GM12878 (cell line): ENCODE measurements around the gene KLF7. TPM values are rescaled to one million over a fixed set of nuclear protein-coding genes. Genes with fewer than 3 reads are reported as not detected.

ENCODE experiments used
- ATAC-seq: fragments of 200-7000 bp; cut with Tn5 transposase; 3 replicates; pipeline ENCODE4 v1.9.1; 2020; ENCODE audit warnings: mild to moderate bottlenecking, moderate library complexity
- BruUV-seq: library from RNA; stranded (reverse); fragments of 400-500 nt; replicated peaks from 2 replicates; lab custom pipeline; 2021; lab: Mats Ljungman, UMichigan
- CTCF ChIA-PET: fragments of 300-600 bp; sonication (Branson Sonifier 250); formaldehyde crosslinking; extraction: SDS; loops from one replicate; lab custom pipeline; 2021; ENCODE audit warnings: inconsistent platforms; lab: Yijun Ruan, JAX
- POLR2A ChIA-PET: fragments of 350-600 bp; formaldehyde crosslinking; extraction: SDS; loops from one replicate; lab custom pipeline; 2021; ENCODE audit warnings: inconsistent platforms; lab: Charles Lee
- RAD21 ChIA-PET: fragments of 300-600 bp; sonication (Branson Sonifier 250); formaldehyde crosslinking; loops from one replicate; lab custom pipeline; 2023; ENCODE audit warnings: antibody characterized with exemption; ENCODE audit not compliant: unreplicated experiment; lab: Charles Lee
- SMC1A ChIA-PET: fragments of 300-600 bp; sonication (Branson Sonifier 250); formaldehyde crosslinking; loops from one replicate; lab custom pipeline; 2023; ENCODE audit not compliant: unreplicated experiment, uncharacterized antibody; lab: Charles Lee
- DNase-seq: peaks from one replicate; pipeline ENCODE4 v3.0.0-alpha.2; 2011; ENCODE audit warnings: low read depth, low spot score
- FAIRE-seq: peaks from 3 replicates; lab custom pipeline; 2011; peaks lifted over from hg19 to GRCh38; lab: Jason Lieb, UNC
- H2AFZ ChIP-seq: 2 replicates; pipeline ENCODE4 v1.6.0; 2011; ENCODE audit warnings: low read depth, low read length, control low read depth; ENCODE audit not compliant: control insufficient read depth
- H3K27ac ChIP-seq: 2 replicates; pipeline ENCODE4 v1.5.1; 2011; ENCODE audit warnings: control low read depth; ENCODE audit not compliant: control insufficient read depth, insufficient read depth
- H3K27me3 ChIP-seq, 2 experiments: replicated peaks in 1 of 2; 2 replicates each; pipeline versions ENCODE4 v1.6.0 to v1.6.1; 2011; ENCODE audit warnings: low read length in 1 of 2; ENCODE audit not compliant: control insufficient read depth in 2 of 2, insufficient read depth in 2 of 2
- H3K36me3 ChIP-seq, 2 experiments: 2 replicates each; pipeline ENCODE4 v1.5.1; 2011; ENCODE audit warnings: low read length in 1 of 2; ENCODE audit not compliant: control insufficient read depth in 2 of 2, insufficient read depth in 2 of 2
- H3K4me1 ChIP-seq: 2 replicates; pipeline ENCODE4 v1.6.1; 2011; ENCODE audit warnings: mild to moderate bottlenecking, low read length, moderate library complexity, mixed read lengths; ENCODE audit not compliant: control insufficient read depth, insufficient read depth
- H3K4me2 ChIP-seq: 2 replicates; pipeline ENCODE4 v1.6.0; 2011; ENCODE audit warnings: control low read depth; ENCODE audit not compliant: control insufficient read depth, insufficient read depth
- H3K4me3 ChIP-seq: fragments of 200-600 bp; sonication (generic); 2 replicates; pipeline ENCODE4 v1.5.1; 2016
- H3K79me2 ChIP-seq: 2 replicates; pipeline ENCODE4 v1.6.0; 2011; ENCODE audit warnings: low read length; ENCODE audit not compliant: control insufficient read depth, insufficient read depth
- H3K9ac ChIP-seq: 2 replicates; pipeline ENCODE4 v1.8.0; 2011; ENCODE audit warnings: low read length, control low read depth, mixed read lengths; ENCODE audit not compliant: control insufficient read depth, insufficient read depth
- H3K9me3 ChIP-seq: replicated peaks from 3 replicates; pipeline ENCODE4 v1.5.1; 2011; ENCODE audit warnings: mild to moderate bottlenecking, low read length; ENCODE audit not compliant: control insufficient read depth, insufficient read depth
- H4K20me1 ChIP-seq: 2 replicates; pipeline ENCODE4 v1.6.0; 2011; ENCODE audit not compliant: control insufficient read depth, insufficient read depth
- BRCA1 ChIP-seq: IDR thresholded peaks from 2 replicates; pipeline ENCODE4 v1.6.1; 2011; ENCODE audit warnings: low read depth, low read length, improper control_type of control experiment
- CREB1 ChIP-seq: IDR thresholded peaks from 2 replicates; pipeline ENCODE4 v1.6.1; 2012; ENCODE audit warnings: low read depth, mild to moderate bottlenecking, inconsistent platforms
- CREM ChIP-seq: IDR thresholded peaks from 2 replicates; pipeline ENCODE4 v1.6.1; 2014; ENCODE audit warnings: antibody characterized with exemption, low read depth
- EP300 ChIP-seq, 2 experiments: fragments of 150-350 bp in 1 of 2; IDR thresholded peaks; 2 replicates each; pipeline ENCODE4 v1.6.1; 2011 to 2012; ENCODE audit warnings: low read depth in 2 of 2, low read length in 2 of 2, borderline replicate concordance in 1 of 2, improper control_type of control experiment in 1 of 2, inconsistent platforms in 1 of 2; ENCODE audit not compliant: control insufficient read depth in 1 of 2
- ETV6 ChIP-seq, 2 experiments: fragments of 450-650 bp in 1 of 2; IDR thresholded peaks in 1 of 2; conservative IDR thresholded peaks in 1 of 2; 2 replicates each; pipeline ENCODE4 v1.6.1; 2014; ENCODE audit warnings: antibody characterized with exemption in 1 of 2, borderline replicate concordance in 1 of 2, low read depth in 1 of 2, mild to moderate bottlenecking in 1 of 2, moderate library complexity in 1 of 2
- HDAC2 ChIP-seq: fragments of 200-600 bp; sonication (generic); IDR thresholded peaks from 2 replicates; pipeline ENCODE4 v1.6.1; 2017
- IRF3 ChIP-seq: fragments of 450-650 bp; IDR thresholded peaks from 2 replicates; pipeline ENCODE4 v1.6.1; 2014; ENCODE audit warnings: mild to moderate bottlenecking
- IRF4 ChIP-seq: IDR thresholded peaks from 2 replicates; pipeline ENCODE4 v1.6.1; 2011; ENCODE audit warnings: low read depth, low read length
- KDM1A ChIP-seq: fragments of 200-600 bp; sonication (generic); IDR thresholded peaks from 2 replicates; pipeline ENCODE4 v1.6.1; 2016; ENCODE audit warnings: borderline replicate concordance
- LARP7 ChIP-seq: fragments of 450-650 bp; IDR thresholded peaks from 2 replicates; pipeline ENCODE4 v1.6.1; 2017; ENCODE audit warnings: mild to moderate bottlenecking
- MTA2 ChIP-seq: fragments of 450-650 bp; IDR thresholded peaks from 2 replicates; pipeline ENCODE4 v1.6.1; 2016; ENCODE audit warnings: low read depth, mild to moderate bottlenecking, moderate library complexity
- NRF1 ChIP-seq: conservative IDR thresholded peaks from 2 replicates; pipeline ENCODE4 v1.6.1; 2011; ENCODE audit warnings: mild to moderate bottlenecking, low read depth, low read length, improper control_type of control experiment
- POLR2AphosphoS2 ChIP-seq: IDR thresholded peaks from 2 replicates; pipeline ENCODE4 v1.6.1; 2011; ENCODE audit warnings: low read depth, mild to moderate bottlenecking, low read length, improper control_type of control experiment, moderate library complexity
- SMAD1 ChIP-seq: fragments of 450-650 bp; IDR thresholded peaks from 2 replicates; pipeline ENCODE4 v1.6.1; 2018; ENCODE audit warnings: mild to moderate bottlenecking, low read depth; ENCODE audit not compliant: partially characterized antibody
- SMAD5 ChIP-seq: IDR thresholded peaks from 2 replicates; pipeline ENCODE4 v1.6.1; 2016; ENCODE audit warnings: antibody characterized with exemption, low read depth
- SUZ12 ChIP-seq: fragments of 200-600 bp; sonication (generic); IDR thresholded peaks from one replicate; pipeline ENCODE4 v1.6.1; 2018; ENCODE audit warnings: antibody characterized with exemption, mild to moderate bottlenecking; ENCODE audit not compliant: unreplicated experiment
- USF2 ChIP-seq: IDR thresholded peaks from 2 replicates; pipeline ENCODE4 v1.6.1; 2011; ENCODE audit warnings: low read depth, low read length, improper control_type of control experiment, borderline replicate concordance
- ZNF274 ChIP-seq: IDR thresholded peaks from one replicate; pipeline ENCODE4 v1.8.0; 2011; ENCODE audit not compliant: insufficient read length, insufficient read depth
- WGBS: methylation state at CpG from one replicate; pipeline ENCODE4 v1.1.6; 2016; ENCODE audit warnings: low lambda C conversion rate; ENCODE audit not compliant: insufficient replicate concordance, insufficient coverage; ENCODE audit errors: missing lambda C conversion rate; 5-methylcytosine and 5-hydroxymethylcytosine counted together
- in situ Hi-C: fragments of 300-500 bp; cut with MboI; formaldehyde crosslinking; loops from 9 replicates; pipeline ENCODE4 v1.14.3; 2018; ENCODE audit warnings: mixed read lengths
- intact Hi-C: fragments of 100-400 bp; cut with micrococcal nuclease; formaldehyde crosslinking; loops from one replicate; pipeline ENCODE4 v1.14.2; 2022; ENCODE audit not compliant: unreplicated experiment
- polyA plus RNA-seq, 11 experiments: library from polyadenylated mRNA; depleted of rRNA in 4 of 11; unstranded in 6 of 11; stranded (reverse) in 5 of 11; fragments of >200 nt; fragmentation: Nextera tagmentation in 4 of 11; fragmentation: Illumina TruSeq in 1 of 11; extraction: Ambion mirVana in 4 of 11; extraction: Trizol in 1 of 11; gene quantifications; 1 replicate in 1 of 11; 2 replicates in 10 of 11; pipeline versions ENCODE4 v1.2.1 to v1.2.3, GENCODE V29; 2011 to 2016; ENCODE audit warnings: inconsistent platforms in 2 of 11, missing spikeins in 2 of 11, low read depth in 1 of 11
- total RNA-seq, 4 experiments: library from RNA; depleted of rRNA in 3 of 4; stranded (reverse); fragments of >200 nt in 3 of 4; fragmentation: Illumina TruSeq in 1 of 4; extraction: Trizol in 1 of 4; gene quantifications; 2 replicates each; pipeline versions ENCODE4 v1.2.1 to v1.2.3, GENCODE V29; 2013 to 2021

Gene KLF7
- total and polyA plus RNA-seq, 10 of the 15 experiments (the other 5 are each of a cell fraction or from before 2014, with no cell fraction given) = 2.4 to 24.8 (median 8.5) TPM

- TF ChIP-seq KDM1A (no peak), LARP7 (no peak), USF2 (no peak), ZNF274 (no peak), MTA2 (no peak), POLR2AphosphoS2 (no peak), ETV6 (conservative IDR thresholded peaks at IDR 0.05 in 1 of 2, IDR thresholded peaks at IDR 0.05 in 1 of 2; ENCODE audit: borderline replicate concordance in 1 of 2, low read depth in 1 of 2) (no peak), SMAD1 (no peak), SMAD5 (no peak), IRF4 (0 out of 2 replicates have a peak, but pooled peaks have one; percentile 8), CREM (peak; percentile 58; the same call in 1 of the 2 replicates), BRCA1 (no peak), NRF1 (no peak), CREB1 (peak; percentile 73), HDAC2 (no peak)
Measured at GRCh38 chr2:207071820-207072219, 93.9 kb downstream of the KLF7 start (continued).

GRCh38 chr2:207067473-207067872 is 98.3 kb downstream of the KLF7 start:
- H3K27ac ChIP-seq = no peak overlapping the region
- H3K27me3 ChIP-seq = no peaks in the 10 kb centered on the region
- H3K9me3 ChIP-seq = no peaks in the 10 kb centered on the region
- 37% methylated on average over 5 of the region's 5 CpGs for WGBS
- no peak overlapping the region for H3K4me3 ChIP-seq
- TF ChIP-seq SUZ12 (no peak), EP300 (IDR thresholded peaks at IDR 0.05; ENCODE audit: borderline replicate concordance in 1 of 2, control insufficient read depth in 1 of 2, low read depth in 2 of 2, low read length in 2 of 2) (no peak), IRF3 (no peak)
- ATAC-seq (no peak), FAIRE-seq (no peak), DNase-seq (no peak)
- ChIA-PET POLR2A (no interaction called here), RAD21 (no interaction called here), CTCF (no interaction called here), SMC1A (no interaction called here)
- no peaks in the 10 kb centered on the region for H3K36me3 ChIP-seq
- intact Hi-C loops (no loop called here), in situ Hi-C loops (no loop called here)
- no TSS peak for BruUV-seq
- no peak overlapping the region for H3K9ac ChIP-seq
- no peak overlapping the region for H3K4me2 ChIP-seq
- H2AFZ ChIP-seq = no peak overlapping the region
- peaks cover 3% of the 10 kb centered on the region; the same call in 1 of the 2 replicates for H3K4me1 ChIP-seq
- no peaks in the 10 kb centered on the region for H3K79me2 ChIP-seq
- no peaks in the 10 kb centered on the region for H4K20me1 ChIP-seq
